ENCODE results near the gene IRGC.

GRCh38 chr19:43715776-43716175 is at the start of gene IRGC:
- TF ChIP-seq CTCF (IDR thresholded peaks at IDR 0.05) (no peak), POLR2A (IDR thresholded peaks at IDR 0.05) (no peak)

All from heart left ventricle (tissue), 13 donors.